GM12872 (cell line): ENCODE results near the gene SLC15A5.

Experiments used
- CTCF ChIP-seq: IDR thresholded peaks from 3 replicates; pipeline ENCODE4 v1.5.1; 2011; ENCODE audit warnings: low read depth, mild to moderate bottlenecking, low read length, moderate library complexity; ENCODE audit not compliant: insufficient read depth

The SLC15A5 gene

GRCh38 chr12:16152885-16153673 is 124.4 kb downstream of the SLC15A5 start:
- no peak for TF ChIP-seq CTCF

- no peak for TF ChIP-seq CTCF
Observed at GRCh38 chr12:16150276-16150675, 127.2 kb downstream of the SLC15A5 start.

- no peak for TF ChIP-seq CTCF
Observed at GRCh38 chr12:16148938-16149337, 128.5 kb downstream of the SLC15A5 start.
